IMR-90 (cell line): ENCODE data around the gene EFNA5.

Experiments
- CEBPB ChIP-seq: IDR thresholded peaks from 2 replicates; pipeline ENCODE4 v1.6.1; 2012; ENCODE audit warnings: low read depth, low read length, improper control_type of control experiment
- CTCF ChIP-seq: conservative IDR thresholded peaks from 2 replicates; pipeline ENCODE4 v1.5.1; 2012; ENCODE audit warnings: mild to moderate bottlenecking, low read depth, low read length, improper control_type of control experiment
- FOS ChIP-seq: fragments of 150-350 bp; IDR thresholded peaks from 2 replicates; pipeline ENCODE4 v1.6.1; 2016; ENCODE audit warnings: low read depth, low read length
- MAFK ChIP-seq: IDR thresholded peaks from 2 replicates; pipeline ENCODE4 v1.6.1; 2012; ENCODE audit warnings: low read depth, low read length, improper control_type of control experiment
- MXI1 ChIP-seq: IDR thresholded peaks from 2 replicates; pipeline ENCODE4 v1.6.1; 2012; ENCODE audit warnings: low read depth, mild to moderate bottlenecking, low read length, moderate library complexity, borderline replicate concordance
- POLR2A ChIP-seq: IDR thresholded peaks from 2 replicates; pipeline ENCODE4 v1.6.1; 2012; ENCODE audit warnings: mild to moderate bottlenecking, low read depth, low read length
- RCOR1 ChIP-seq: IDR thresholded peaks from 2 replicates; pipeline ENCODE4 v1.6.1; 2012; ENCODE audit warnings: mild to moderate bottlenecking, low read length, improper control_type of control experiment; ENCODE audit not compliant: insufficient replicate concordance
- RFX5 ChIP-seq: IDR thresholded peaks from 2 replicates; pipeline ENCODE4 v1.8.0; 2012; ENCODE audit warnings: low read depth, mild to moderate bottlenecking, low read length, moderate library complexity
- SMC3 ChIP-seq: fragments of 150-350 bp; IDR thresholded peaks from 2 replicates; pipeline ENCODE4 v1.6.1; 2016; ENCODE audit warnings: low read depth, mild to moderate bottlenecking, antibody characterized with exemption, low read length, moderate library complexity

GRCh38 chr5:107665036-107665570, 5.6 kb downstream of the EFNA5 start:
- no peak for TF ChIP-seq CTCF
- no peak for TF ChIP-seq POLR2A
- TF ChIP-seq CEBPB = no peak
- TF ChIP-seq RFX5 = no peak
- no peak for TF ChIP-seq MAFK
- TF ChIP-seq RCOR1 = no peak
- TF ChIP-seq MXI1 = no peak
- no peak for TF ChIP-seq FOS
- TF ChIP-seq SMC3 = no peak
